Measurements from ENCODE around the gene ARGLU1.

DNA sequence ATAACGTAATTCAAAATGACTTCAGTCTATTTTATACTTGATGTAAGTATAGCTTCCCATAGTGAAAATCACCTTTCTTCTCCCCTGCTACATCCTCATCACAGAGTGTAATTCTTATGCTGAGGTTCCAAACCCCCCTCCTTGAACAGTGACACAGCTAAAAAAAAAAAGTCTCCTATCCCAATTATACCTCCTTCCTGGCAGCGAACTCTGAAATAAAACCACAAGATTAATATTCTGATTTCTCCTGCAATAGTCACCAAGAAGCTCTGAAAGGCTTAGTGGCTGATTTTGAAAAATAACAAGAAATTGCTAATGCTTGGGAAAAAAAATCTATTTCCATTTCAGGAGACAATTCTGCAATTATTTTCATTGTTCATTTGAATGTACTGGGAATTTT lies 68.8 kb downstream of the ARGLU1 start:
- TF ChIP-seq, protein P1, sequence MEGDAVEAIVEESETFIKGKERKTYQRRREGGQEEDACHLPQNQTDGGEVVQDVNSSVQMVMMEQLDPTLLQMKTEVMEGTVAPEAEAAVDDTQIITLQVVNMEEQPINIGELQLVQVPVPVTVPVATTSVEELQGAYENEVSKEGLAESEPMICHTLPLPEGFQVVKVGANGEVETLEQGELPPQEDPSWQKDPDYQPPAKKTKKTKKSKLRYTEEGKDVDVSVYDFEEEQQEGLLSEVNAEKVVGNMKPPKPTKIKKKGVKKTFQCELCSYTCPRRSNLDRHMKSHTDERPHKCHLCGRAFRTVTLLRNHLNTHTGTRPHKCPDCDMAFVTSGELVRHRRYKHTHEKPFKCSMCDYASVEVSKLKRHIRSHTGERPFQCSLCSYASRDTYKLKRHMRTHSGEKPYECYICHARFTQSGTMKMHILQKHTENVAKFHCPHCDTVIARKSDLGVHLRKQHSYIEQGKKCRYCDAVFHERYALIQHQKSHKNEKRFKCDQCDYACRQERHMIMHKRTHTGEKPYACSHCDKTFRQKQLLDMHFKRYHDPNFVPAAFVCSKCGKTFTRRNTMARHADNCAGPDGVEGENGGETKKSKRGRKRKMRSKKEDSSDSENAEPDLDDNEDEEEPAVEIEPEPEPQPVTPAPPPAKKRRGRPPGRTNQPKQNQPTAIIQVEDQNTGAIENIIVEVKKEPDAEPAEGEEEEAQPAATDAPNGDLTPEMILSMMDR (IDR thresholded peaks at IDR 0.05), result no peak
- TF ChIP-seq POLR2AphosphoS5 (IDR thresholded peaks at IDR 0.05) (no peak), EP300 (IDR thresholded peaks at IDR 0.05) (no peak)
